Neural cell (in vitro differentiated cells): ENCODE data around the gene MRRF.

Experiments
- CTCF ChIP-seq: fragments of 450-650 bp; IDR thresholded peaks from 2 replicates; pipeline ENCODE4 v1.5.1; 2014; ENCODE audit warnings: antibody characterized with exemption, mild to moderate bottlenecking, moderate library complexity; ENCODE audit not compliant: poor library complexity, severe bottlenecking
- EP300 ChIP-seq: fragments of 450-650 bp; conservative IDR thresholded peaks from 2 replicates; pipeline ENCODE4 v1.6.1; 2014; ENCODE audit warnings: antibody characterized with exemption, mild to moderate bottlenecking, moderate library complexity; ENCODE audit not compliant: poor library complexity, severe bottlenecking
- EZH2 ChIP-seq: fragments of 200-600, 300-800 bp; shearing (Covaris generic), sonication (generic); IDR thresholded peaks from 2 replicates; pipeline ENCODE4 v1.6.1; 2014; ENCODE audit warnings: antibody characterized with exemption, low read length, borderline replicate concordance, mild to moderate bottlenecking; ENCODE audit not compliant: insufficient read depth, poor library complexity, severe bottlenecking
- MXI1 ChIP-seq: fragments of 450-650 bp; conservative IDR thresholded peaks from 2 replicates; pipeline ENCODE4 v1.6.1; 2014; ENCODE audit warnings: antibody characterized with exemption, mild to moderate bottlenecking; ENCODE audit not compliant: poor library complexity, severe bottlenecking
- POLR2AphosphoS5 ChIP-seq: IDR thresholded peaks from 2 replicates; pipeline ENCODE4 v1.6.1; 2012
- RAD21 ChIP-seq: fragments of 450-650 bp; conservative IDR thresholded peaks from 2 replicates; pipeline ENCODE4 v1.6.1; 2014; ENCODE audit warnings: antibody characterized with exemption, mild to moderate bottlenecking, moderate library complexity
- REST ChIP-seq: IDR thresholded peaks from 2 replicates; pipeline ENCODE4 v1.6.1; 2012; ENCODE audit warnings: borderline replicate concordance
- SMC3 ChIP-seq: fragments of 450-650 bp; conservative IDR thresholded peaks from 2 replicates; pipeline ENCODE4 v1.6.1; 2014; ENCODE audit warnings: antibody characterized with exemption, mild to moderate bottlenecking, moderate library complexity; ENCODE audit not compliant: poor library complexity
- TAF1 ChIP-seq: IDR thresholded peaks from 2 replicates; pipeline ENCODE4 v1.6.1; 2012; ENCODE audit warnings: low read depth

GRCh38 chr9:122364783-122365150, 100.1 kb downstream of the MRRF start:
- no peak for TF ChIP-seq CTCF
- no peak for TF ChIP-seq POLR2AphosphoS5
- TF ChIP-seq EZH2: no peak
- TF ChIP-seq RAD21: no peak
- TF ChIP-seq REST: no peak
- TF ChIP-seq TAF1: no peak
- TF ChIP-seq EP300: no peak
- no peak for TF ChIP-seq SMC3
- TF ChIP-seq MXI1: no peak
